GM12865 (cell line): Measurements from ENCODE around the gene PTCH2.
"Not testable (repeated sequence)": the region's sequence is repeated elsewhere in the genome, so short reads cannot be mapped to it uniquely, and the experiment has no call there.

Source experiments
- DNase-seq: peaks from one replicate; pipeline ENCODE4 v3.0.0; 2010; ENCODE audit warnings: low read depth
- H3K4me3 ChIP-seq: 2 replicates; pipeline ENCODE4 v1.5.1; 2011; ENCODE audit warnings: mild to moderate bottlenecking, low read depth, low read length, control low read depth
- CTCF ChIP-seq: IDR thresholded peaks from 2 replicates; pipeline ENCODE4 v1.5.1; 2011; ENCODE audit warnings: low read length, control low read depth, low read depth, inconsistent platforms; ENCODE audit not compliant: insufficient read depth; ENCODE audit errors: missing control alignments

The PTCH2 gene

GRCh38 chr1:44830900-44831304 lies 12.2 kb downstream of the PTCH2 start:
- no peak for DNase-seq
- TF ChIP-seq CTCF: no peak
- no peak overlapping the region for H3K4me3 ChIP-seq

- no peak overlapping the region for H3K4me3 ChIP-seq
- no peak for TF ChIP-seq CTCF
- DNase-seq: no peak
Observed at GRCh38 chr1:44829506-44830384, 13.3 kb downstream of the PTCH2 start.

GRCh38 chr1:44828841-44829440 lies 14.1 kb downstream of the PTCH2 start:
- no peak for DNase-seq
- no peak for TF ChIP-seq CTCF
- no peak overlapping the region for H3K4me3 ChIP-seq

- TF ChIP-seq CTCF: no peak
- H3K4me3 ChIP-seq: no peak overlapping the region
- no peak for DNase-seq
Observed at GRCh38 chr1:44828003-44828651, 14.9 kb downstream of the PTCH2 start.

- TF ChIP-seq CTCF: peak; percentile 18
- H3K4me3 ChIP-seq: no peak overlapping the region
- no peak for DNase-seq
Observed at GRCh38 chr1:44827197-44828002, 15.7 kb downstream of the PTCH2 start.

GRCh38 chr1:44826375-44827196 lies 16.5 kb downstream of the PTCH2 start:
- H3K4me3 ChIP-seq: no peak overlapping the region
- no peak for DNase-seq
- no peak for TF ChIP-seq CTCF

- DNase-seq: not testable (repeated sequence)
Observed at GRCh38 chr1:44824392-44824791, 18.7 kb downstream of the PTCH2 start.

More at GRCh38 chr1:44824392-44824791, 18.7 kb downstream of the PTCH2 start:
- H3K4me3 ChIP-seq: not testable (repeated sequence)
